ENCODE measurements around the gene GP2.

DNA sequence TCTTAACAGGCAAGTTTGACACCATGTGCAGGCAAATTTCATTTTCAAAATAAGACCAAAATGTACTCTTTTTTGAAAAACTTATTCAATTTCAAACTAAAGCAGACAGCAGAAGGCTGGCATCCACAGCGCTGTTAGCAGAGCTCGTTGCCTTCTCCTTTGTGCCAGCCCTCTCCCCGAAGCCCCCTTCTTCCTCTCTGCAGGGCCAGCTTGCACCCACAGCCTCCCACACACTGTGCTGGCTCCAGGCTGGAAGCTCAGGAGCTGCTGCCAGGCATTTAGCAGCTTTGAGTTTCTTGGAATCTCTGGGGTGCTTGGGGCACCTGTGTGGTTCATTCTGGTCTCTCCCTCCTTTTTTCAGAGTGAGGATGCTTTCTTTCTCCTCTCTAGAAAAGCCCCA, 37.7 kb downstream of the GP2 start:
- TF ChIP-seq TAF1 (IDR thresholded peaks at IDR 0.05; ENCODE audit: low read depth, low read length), result no peak
- TF ChIP-seq POU2F2 (IDR thresholded peaks at IDR 0.05; ENCODE audit: low read depth, low read length), result no peak
